HG02678 (cell line): ENCODE results near the gene SLC26A2.
"Not testable (repeated sequence)": the region's sequence is repeated elsewhere in the genome, so short reads cannot be mapped to it uniquely, and the experiment has no call there.

Experiments
- ATAC-seq: cut with Tn5 transposase; IDR thresholded peaks from one replicate; pipeline ENCODE4 v1.9.1; 2021; ENCODE audit warnings: mild to moderate bottlenecking, moderate library complexity; ENCODE audit not compliant: unreplicated experiment

Gene SLC26A2

DNA sequence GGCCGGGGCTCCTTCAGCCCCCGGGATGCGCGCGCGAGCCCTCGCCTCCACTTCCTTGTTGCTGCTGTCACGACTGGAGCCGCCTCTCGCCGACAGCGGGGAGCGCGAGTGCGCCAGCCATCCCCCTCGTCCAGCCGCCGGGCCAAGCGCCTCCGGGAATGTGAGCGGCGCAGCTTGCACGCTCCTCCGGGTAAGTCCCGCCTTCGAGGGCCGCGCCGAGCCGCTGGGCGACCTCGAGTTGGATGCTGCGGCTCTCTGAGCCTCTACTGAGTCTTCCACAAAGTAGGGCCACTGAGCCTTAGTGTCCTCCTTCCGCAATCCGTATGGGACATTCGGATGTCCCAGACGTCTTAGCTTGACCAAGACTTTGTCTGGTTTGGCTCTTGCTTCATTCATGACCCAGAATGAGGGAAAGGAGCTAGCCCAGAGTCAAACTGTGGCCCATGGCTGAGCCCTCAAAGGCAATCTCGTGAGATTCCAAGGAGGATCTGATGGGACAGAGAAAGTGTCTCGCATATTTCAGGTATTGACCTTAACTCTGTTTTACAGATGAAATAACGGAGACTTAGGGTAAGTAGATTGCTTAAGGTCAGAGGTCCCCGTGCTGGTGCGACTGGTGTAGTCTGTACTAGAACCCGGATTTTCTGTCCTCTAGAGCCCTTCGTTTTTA is 40.6 kb downstream of the SLC26A2 start:
- ATAC-seq = no peak

DNA sequence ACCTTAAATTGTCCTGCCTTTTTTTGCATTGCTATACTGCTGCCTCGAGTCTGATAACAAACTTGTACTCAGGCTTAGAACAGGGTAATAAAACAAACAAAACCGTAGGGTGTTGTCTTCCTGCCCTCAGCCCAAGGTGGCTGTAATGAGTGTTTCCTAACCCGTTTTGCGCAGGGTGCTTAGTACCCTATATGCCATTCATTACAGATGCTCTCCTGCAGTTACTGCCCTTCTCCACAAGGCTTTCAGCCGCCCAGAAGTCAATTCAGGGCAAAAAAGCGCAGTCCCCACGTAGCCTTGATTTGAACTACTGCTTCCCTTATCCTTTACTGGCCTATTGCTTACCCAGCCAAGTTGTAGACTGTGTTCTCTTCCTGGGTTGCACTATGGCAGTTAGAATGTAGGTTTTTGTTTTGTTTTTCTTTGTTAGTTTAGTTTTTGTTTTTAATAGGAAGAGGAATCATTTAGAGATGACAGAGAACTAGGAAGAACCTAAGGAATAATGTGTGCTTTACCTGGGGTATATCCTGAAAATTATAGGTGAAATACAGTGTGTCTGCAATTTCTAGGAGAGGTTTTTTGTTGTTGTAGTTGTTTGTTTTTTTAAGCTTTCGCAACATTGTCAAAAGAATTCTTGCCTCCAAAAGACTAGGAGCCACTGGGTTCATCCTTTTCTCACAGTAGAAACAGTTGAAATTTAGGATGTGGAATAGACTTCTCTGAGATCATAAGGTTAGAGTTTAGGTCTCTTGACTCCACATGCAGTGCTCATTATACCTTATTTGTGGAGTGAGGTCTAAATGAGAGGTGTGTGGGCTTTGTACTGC is 41.3 kb downstream of the SLC26A2 start:
- peak; percentile 55 for ATAC-seq

DNA sequence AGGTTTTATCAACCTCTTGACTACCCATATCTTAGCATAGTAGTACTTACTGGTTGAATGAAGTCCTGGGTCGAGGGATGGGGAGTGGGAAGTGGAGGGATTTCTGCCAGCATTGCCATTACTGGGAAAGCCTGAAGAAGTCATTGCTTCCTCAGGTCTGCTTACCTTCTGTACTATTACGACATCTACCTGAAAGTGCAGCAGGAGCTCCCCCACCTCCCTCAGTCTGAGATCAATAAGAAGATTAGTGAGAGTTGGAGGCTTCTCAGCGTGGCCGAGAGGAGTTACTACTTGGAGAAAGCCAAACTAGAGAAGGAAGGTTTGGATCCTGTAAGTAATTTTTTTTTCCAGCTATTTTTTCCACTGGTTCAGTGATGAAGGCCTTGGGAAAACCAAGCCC is 45.8 kb downstream of the SLC26A2 start:
- ATAC-seq = no peak

DNA sequence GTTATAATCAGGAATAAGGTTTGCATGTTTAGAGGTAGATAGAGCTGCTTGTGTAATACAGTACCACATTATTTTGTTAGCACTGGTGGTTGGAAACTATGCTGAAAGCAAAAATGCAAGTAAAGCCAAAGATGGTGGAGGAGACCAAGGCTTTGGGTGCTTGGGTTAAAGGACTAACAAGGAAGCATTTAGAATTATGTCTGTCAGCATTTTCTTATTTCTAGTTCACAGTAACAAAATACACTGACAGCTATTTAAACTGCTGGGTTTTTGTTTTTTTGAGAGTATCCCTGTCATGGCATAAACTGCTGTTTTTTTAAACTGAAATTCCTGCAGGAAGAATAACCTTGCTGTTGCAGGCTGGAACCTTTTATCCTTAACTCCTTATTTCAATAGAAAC is 46.5 kb downstream of the SLC26A2 start:
- no peak for ATAC-seq

- ATAC-seq = no peak
These were observed 49.3 kb downstream of the SLC26A2 start for GRCh38 chr5:150009671-150010387.

DNA sequence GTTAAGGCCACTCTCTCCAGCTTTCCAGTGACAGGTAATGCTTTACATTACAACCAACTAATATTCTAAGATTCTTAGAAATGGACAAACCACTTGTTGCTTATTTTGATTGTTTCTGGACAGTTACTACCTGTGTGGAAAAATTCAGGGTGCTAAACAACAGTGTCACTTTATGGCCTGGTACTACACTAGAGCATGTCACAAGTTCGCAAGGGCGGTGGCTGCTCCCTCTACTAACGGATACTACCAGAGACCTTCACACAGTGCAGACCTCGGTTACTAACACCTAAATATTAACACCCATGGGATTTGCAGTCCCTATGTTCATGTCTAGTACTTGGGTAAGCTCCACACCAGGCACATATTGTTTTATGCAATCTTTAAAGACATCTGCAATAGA is 53.4 kb downstream of the SLC26A2 start:
- no peak for ATAC-seq

DNA sequence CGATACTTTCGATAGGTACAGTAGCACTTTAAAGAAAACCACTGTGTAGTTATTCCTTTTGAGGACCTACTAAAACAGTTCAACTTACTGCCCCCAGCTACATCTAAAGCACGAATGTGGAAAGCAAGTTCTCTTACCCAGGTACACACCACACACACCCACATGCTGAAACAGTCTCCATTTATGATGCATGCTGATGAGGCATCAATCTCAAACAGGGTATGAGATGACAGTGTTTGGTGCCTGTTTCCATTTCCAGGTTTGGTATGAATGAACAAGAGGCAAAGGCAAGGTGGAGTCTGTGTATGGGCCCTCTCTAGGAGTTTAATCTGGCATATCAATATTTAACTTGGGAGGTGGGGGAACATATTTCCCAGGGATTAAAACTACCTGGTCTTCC is 53.9 kb downstream of the SLC26A2 start:
- no peak for ATAC-seq

DNA sequence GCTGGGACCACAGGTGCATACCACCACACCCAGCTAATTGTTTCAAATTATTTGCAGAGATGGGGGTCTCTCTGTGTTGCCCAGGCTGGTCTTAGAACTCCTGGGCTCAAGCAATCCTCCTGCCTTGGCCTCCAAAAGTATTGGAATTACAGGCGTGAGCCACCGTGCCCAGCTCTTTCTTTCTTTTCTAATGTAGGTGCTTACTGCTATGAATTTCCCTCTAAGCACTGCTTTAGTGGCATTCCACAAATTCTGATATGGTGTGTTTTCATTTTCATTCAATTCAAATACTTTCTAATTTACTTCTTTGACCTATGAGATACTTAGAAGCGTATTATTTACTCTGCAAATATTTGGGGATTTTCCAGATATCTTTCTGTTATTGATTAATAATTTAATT is 54.9 kb downstream of the SLC26A2 start:
- ATAC-seq = no peak

DNA sequence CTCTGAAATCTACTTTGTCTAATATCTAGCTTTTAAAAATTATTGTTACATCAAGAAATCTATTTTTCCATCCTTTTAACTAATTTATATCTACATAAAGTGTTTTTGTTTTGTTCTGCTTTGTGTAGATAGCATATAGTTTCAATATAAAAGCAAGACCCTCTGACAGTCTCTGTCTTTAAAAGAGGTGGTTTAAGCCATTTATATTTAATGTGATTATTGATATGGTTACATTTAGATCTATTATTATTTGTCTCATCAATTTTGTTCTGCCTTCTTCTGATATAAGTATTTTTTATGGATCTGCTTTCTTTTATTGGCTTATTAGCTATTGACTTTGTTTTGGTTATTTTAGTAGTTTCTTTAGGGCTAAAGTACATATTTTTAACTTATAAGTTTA is 56.0 kb downstream of the SLC26A2 start:
- no peak for ATAC-seq

- no peak for ATAC-seq
These were observed 56.9 kb downstream of the SLC26A2 start for GRCh38 chr5:150017226-150018005.

DNA sequence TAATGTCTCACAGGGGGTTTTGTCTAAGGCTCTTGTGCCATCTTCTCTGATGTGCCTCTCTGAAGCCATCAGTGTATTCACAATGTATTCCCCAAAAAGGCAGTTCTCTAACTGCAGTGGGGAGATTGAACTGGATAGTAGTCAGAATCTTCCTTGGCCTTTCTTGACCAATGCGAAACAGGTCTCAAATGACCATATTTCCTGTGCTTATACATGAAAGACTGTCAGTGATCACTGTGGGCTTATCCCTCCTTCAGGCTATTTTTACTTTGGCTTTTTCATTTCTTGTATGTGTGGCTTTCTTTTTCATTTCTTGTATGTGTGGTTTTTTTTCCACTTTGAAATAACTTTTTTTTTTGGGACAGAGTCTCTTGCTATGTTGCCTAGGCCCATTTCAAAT is 59.7 kb downstream of the SLC26A2 start:
- ATAC-seq = no peak

DNA sequence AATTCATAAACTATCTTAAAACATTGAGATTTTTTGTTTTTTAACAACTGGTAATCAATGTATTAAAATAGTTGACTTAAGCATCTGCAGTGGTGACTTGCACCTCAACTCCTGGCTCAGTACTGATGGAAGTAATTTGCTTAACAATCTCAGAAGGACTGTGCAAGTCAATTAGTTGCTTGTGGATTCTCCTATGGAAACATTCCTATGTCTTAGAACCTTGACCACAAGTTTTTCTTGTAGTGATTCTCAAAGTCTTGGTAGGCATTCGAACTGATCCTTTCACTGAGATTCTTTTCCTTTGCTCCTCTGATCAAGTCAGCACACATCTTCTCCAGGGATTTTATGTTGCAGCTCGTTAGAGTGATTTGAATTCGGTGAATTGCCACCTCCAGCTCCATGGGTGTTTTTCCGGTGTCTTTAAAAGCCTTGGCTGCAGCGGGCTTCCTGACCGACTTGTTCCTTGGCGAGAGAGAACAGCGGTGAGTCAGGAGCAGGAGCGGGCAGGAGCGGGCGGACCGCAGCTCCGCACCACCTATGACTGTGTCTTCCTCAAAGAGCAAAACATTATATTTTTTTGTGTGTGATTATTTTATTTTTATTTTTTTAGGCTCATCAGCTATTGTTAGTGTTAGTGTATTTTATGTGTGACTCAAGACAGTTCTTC is 61.1 kb downstream of the SLC26A2 start:
- no peak for ATAC-seq

- ATAC-seq = no peak
These were observed 61.6 kb downstream of the SLC26A2 start for GRCh38 chr5:150022158-150022531.

DNA sequence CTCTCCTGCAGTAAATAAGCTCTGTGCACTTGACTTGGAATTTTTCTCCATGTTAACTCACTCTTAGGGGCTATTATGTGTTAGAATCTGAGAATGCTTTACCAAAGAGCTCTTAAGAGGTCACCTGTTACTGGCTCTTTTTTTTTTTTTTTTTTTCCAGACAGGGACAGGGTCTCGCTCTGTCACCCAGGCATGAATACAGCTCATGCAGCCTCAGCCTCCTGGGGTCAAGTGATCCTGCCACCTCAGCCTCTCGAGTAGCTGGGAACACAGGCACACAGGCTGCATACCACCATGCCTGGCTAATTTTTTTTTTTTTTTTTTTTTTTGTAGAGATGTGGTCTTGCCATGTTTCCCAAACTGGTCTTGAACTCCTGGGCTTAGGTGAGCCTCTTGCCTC is 62.1 kb downstream of the SLC26A2 start:
- ATAC-seq = no peak

- no peak for ATAC-seq
These were observed 62.6 kb downstream of the SLC26A2 start for GRCh38 chr5:150023136-150023535.

GRCh38 chr5:150024346-150024984 is 63.9 kb downstream of the SLC26A2 start:
- ATAC-seq = no peak

DNA sequence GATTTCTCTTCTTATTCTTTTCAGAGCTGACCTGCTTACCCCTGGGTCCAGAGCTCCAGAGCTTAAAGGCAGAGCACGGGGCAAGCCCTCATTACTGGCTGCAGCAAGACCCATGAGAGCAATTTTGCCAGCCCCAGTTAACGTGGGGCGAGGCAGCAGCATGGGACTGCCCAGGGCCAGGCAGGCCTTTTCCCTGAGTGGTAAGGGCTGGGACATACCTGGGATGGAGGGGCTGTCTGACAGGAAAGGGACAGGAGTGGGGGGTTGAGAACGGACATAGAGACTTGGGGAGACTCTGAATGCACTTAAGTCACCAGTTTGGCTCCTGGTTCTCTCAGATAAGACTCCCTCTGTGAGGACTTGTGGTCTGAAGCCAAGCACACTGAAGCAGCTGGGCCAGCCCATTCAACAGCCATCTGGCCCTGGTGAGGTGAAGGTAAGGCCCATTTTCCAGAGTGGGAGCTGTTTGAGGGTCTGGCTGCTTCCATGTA is 66.2 kb downstream of the SLC26A2 start:
- no peak for ATAC-seq

DNA sequence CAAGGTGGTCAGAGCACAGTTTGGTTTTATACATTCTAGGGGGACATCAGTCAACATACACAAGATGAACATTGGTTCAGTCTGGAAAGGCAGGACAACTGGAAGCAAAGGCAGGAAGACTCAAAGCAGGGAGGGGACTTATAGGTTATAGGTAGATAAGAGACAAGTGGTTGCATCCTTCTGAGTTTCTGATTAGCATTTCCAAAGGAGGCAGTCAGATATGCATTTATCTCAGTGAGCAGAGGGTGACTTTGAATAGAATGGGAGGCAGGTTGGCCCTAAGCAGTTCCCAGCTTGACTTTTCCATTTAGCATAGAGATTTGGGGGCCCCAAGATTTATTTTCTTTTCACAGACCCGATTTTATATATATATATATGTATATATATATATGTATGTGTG is 67.5 kb downstream of the SLC26A2 start:
- not testable (repeated sequence) for ATAC-seq

DNA sequence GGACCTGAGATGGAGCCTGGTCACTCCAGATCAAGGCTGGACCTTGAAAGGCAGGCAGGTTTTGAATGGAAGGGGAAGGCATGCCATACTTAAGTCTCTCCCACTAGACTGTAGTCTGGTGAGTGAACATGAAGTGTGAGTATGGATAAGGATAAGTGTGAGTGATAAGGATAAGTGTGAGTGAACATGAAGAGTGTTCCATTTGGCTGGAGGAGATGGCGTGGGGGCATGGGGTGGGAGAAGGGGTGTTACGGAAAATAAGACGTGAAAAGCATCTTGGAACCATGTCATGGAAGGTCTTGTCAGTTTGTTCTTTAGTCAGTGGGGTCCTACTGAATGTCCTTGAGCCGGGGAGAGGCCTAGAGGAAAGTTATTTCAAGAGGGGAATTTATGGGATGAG is 72.8 kb downstream of the SLC26A2 start:
- no peak for ATAC-seq

GRCh38 chr5:150034662-150035061 is 74.1 kb downstream of the SLC26A2 start:
- ATAC-seq = no peak
